ENCODE data around the gene PPY. TPM values are rescaled to one million over a fixed set of nuclear protein-coding genes. Genes with fewer than 3 reads are reported as not detected.

PPY gene
- total and polyA plus RNA-seq, 2 donors (not counting 1 experiment from before 2014, with no cell fraction given) = not detected

DNA sequence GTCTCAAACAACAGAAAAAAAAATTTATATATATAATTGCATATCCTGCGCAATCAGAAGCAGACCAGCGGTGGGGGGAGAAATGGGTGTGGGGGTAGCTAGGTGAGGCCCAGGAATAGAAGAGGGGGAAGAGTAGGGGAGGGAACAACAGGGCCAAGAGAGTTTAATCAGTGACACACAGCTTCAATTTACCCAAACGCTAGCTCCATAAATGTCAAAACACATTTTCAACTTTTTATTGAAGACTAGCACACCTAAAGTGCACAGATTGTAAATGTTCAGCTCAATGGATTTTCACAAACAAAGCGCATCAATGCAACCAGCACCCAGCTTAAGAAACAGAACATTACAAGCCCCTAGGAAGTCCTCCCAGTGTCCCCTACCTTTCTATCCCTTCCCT lies 37.4 kb upstream of the PPY start:
- no peaks in the 10 kb centered on the region for H3K4me1 ChIP-seq (ENCODE audit: control insufficient read depth, extremely low read depth, insufficient read depth, low read length)
- H3K79me2 ChIP-seq (ENCODE audit: control insufficient read depth, insufficient read depth, low read length) = no peaks in the 10 kb centered on the region
- no peak overlapping the region for H3K4me2 ChIP-seq (ENCODE audit: extremely low read depth, insufficient read depth, low read length)
- H3K9ac ChIP-seq (ENCODE audit: insufficient read depth, low read length) = no peak overlapping the region
- no peak overlapping the region for H3K27ac ChIP-seq (ENCODE audit: insufficient read depth, low read length)
- no peak overlapping the region for H3K4me3 ChIP-seq (replicated peaks in 1 of 4; ENCODE audit: control extremely low read depth in 1 of 4, insufficient read depth in 1 of 4, low read depth in 3 of 4, low read length in 4 of 4)
- no peaks in the 10 kb centered on the region for H4K20me1 ChIP-seq (ENCODE audit: control insufficient read depth, extremely low read depth, insufficient read depth, low read length)
- no peaks in the 10 kb centered on the region for H3K9me3 ChIP-seq (ENCODE audit: control insufficient read depth, insufficient read depth, low read depth, low read length)
- DNase-seq (ENCODE audit: low read depth in 2 of 2) = no peak
- no peak overlapping the region for H2AFZ ChIP-seq (ENCODE audit: low read length)
- TF ChIP-seq EZH2 (IDR thresholded peaks at IDR 0.05; ENCODE audit: low read length, missing control alignments) = no peak
- TF ChIP-seq CTCF (conservative IDR thresholded peaks at IDR 0.05 in 1 of 2, IDR thresholded peaks at IDR 0.05 in 1 of 2; ENCODE audit: low read depth in 1 of 2, low read length in 2 of 2) = no peak
- H3K27me3 ChIP-seq (ENCODE audit: control insufficient read depth, insufficient read depth, low read length) = peaks cover 29% of the 10 kb centered on the region
- H3K36me3 ChIP-seq (ENCODE audit: control insufficient read depth, insufficient read depth, low read length) = no peaks in the 10 kb centered on the region

DNA sequence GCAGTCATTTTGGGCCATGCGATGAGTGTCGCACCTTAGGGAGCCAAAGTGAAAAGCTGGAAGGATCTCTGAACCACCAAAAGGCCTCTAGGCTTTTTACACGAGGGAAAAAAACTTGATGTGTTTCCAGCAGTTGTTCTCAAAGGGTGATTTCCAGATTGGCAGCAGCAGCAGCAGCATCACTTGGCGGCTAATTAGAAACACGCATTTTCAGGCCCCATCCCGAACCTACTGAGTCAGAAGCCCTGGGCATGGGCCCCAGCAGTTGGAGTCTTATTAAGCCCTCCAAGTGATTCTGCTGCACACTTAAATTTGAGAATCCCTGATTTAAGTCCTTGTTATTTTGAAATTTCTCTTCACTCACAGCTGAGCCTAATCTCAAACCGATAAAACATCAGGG lies 36.7 kb upstream of the PPY start:
- no peak for DNase-seq (ENCODE audit: low read depth in 2 of 2)
- no peaks in the 10 kb centered on the region for H3K36me3 ChIP-seq (ENCODE audit: control insufficient read depth, insufficient read depth, low read length)
- H3K9ac ChIP-seq (ENCODE audit: insufficient read depth, low read length) = no peak overlapping the region
- H4K20me1 ChIP-seq (ENCODE audit: control insufficient read depth, extremely low read depth, insufficient read depth, low read length) = no peaks in the 10 kb centered on the region
- H3K4me3 ChIP-seq (replicated peaks in 1 of 4; ENCODE audit: control extremely low read depth in 1 of 4, insufficient read depth in 1 of 4, low read depth in 3 of 4, low read length in 4 of 4) = no peak overlapping the region
- TF ChIP-seq EZH2 (IDR thresholded peaks at IDR 0.05; ENCODE audit: low read length, missing control alignments) = no peak
- TF ChIP-seq CTCF (conservative IDR thresholded peaks at IDR 0.05 in 1 of 2, IDR thresholded peaks at IDR 0.05 in 1 of 2; ENCODE audit: low read depth in 1 of 2, low read length in 2 of 2) = no peak
- H3K4me1 ChIP-seq (ENCODE audit: control insufficient read depth, extremely low read depth, insufficient read depth, low read length) = no peaks in the 10 kb centered on the region
- peaks cover 29% of the 10 kb centered on the region for H3K27me3 ChIP-seq (ENCODE audit: control insufficient read depth, insufficient read depth, low read length)
- no peak overlapping the region for H3K27ac ChIP-seq (ENCODE audit: insufficient read depth, low read length)
- H3K4me2 ChIP-seq (ENCODE audit: extremely low read depth, insufficient read depth, low read length) = no peak overlapping the region
- no peaks in the 10 kb centered on the region for H3K79me2 ChIP-seq (ENCODE audit: control insufficient read depth, insufficient read depth, low read length)
- no peaks in the 10 kb centered on the region for H3K9me3 ChIP-seq (ENCODE audit: control insufficient read depth, insufficient read depth, low read depth, low read length)
- no peak overlapping the region for H2AFZ ChIP-seq (ENCODE audit: low read length)

GRCh38 chr17:43978078-43978477 lies 35.8 kb upstream of the PPY start:
- H3K9ac ChIP-seq (ENCODE audit: insufficient read depth, low read length) = no peak overlapping the region
- H3K9me3 ChIP-seq (ENCODE audit: control insufficient read depth, insufficient read depth, low read depth, low read length) = no peaks in the 10 kb centered on the region
- no peaks in the 10 kb centered on the region for H3K4me1 ChIP-seq (ENCODE audit: control insufficient read depth, extremely low read depth, insufficient read depth, low read length)
- peaks cover 22% of the 10 kb centered on the region for H3K27me3 ChIP-seq (ENCODE audit: control insufficient read depth, insufficient read depth, low read length)
- DNase-seq (ENCODE audit: low read depth in 2 of 2) = no peak
- no peak overlapping the region for H3K4me2 ChIP-seq (ENCODE audit: extremely low read depth, insufficient read depth, low read length)
- no peaks in the 10 kb centered on the region for H3K79me2 ChIP-seq (ENCODE audit: control insufficient read depth, insufficient read depth, low read length)
- no peaks in the 10 kb centered on the region for H3K36me3 ChIP-seq (ENCODE audit: control insufficient read depth, insufficient read depth, low read length)
- no peak for TF ChIP-seq CTCF (conservative IDR thresholded peaks at IDR 0.05 in 1 of 2, IDR thresholded peaks at IDR 0.05 in 1 of 2; ENCODE audit: low read depth in 1 of 2, low read length in 2 of 2)
- no peak for TF ChIP-seq EZH2 (IDR thresholded peaks at IDR 0.05; ENCODE audit: low read length, missing control alignments)
- no peak overlapping the region for H3K27ac ChIP-seq (ENCODE audit: insufficient read depth, low read length)
- H2AFZ ChIP-seq (ENCODE audit: low read length) = no peak overlapping the region
- H4K20me1 ChIP-seq (ENCODE audit: control insufficient read depth, extremely low read depth, insufficient read depth, low read length) = no peaks in the 10 kb centered on the region
- H3K4me3 ChIP-seq (replicated peaks in 1 of 4; ENCODE audit: control extremely low read depth in 1 of 4, insufficient read depth in 1 of 4, low read depth in 3 of 4, low read length in 4 of 4) = no peak overlapping the region
